NCI-H1930 (cell line): ENCODE data around the gene HDAC9.
"Not testable (repeated sequence)": the region's sequence is repeated elsewhere in the genome, so short reads cannot be mapped to it uniquely, and the experiment has no call there.

Experiments
- DNase-seq, 2 experiments: peaks; one replicate each; lab custom pipeline; 2025; lab: John Stamatoyannopoulos, UW

Gene HDAC9

DNA sequence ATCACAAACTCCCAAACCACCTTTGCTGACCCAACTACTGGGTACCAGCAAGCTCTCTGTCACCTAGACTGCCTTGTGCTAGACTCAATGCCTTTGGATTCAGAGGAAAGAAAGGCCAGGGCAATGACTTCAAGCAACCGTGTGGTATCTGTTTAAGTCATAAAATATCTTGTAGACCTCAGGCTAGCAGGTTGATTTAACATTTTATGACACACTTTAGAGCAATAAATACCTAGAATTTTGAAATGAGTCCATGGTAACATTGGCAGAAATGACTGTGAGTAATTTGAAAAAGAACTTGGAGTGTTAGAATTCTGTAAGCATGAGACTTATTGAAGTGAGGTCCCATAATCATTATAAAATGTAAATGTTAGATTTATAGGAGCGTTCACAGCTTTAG lies 534.7 kb downstream of the HDAC9 start:
- no peak for DNase-seq

- not testable (repeated sequence) for DNase-seq
Observed at GRCh38 chr7:19032942-19033341, 537.4 kb downstream of the HDAC9 start.

- DNase-seq = no peak
Observed at GRCh38 chr7:19051767-19052375, 556.3 kb downstream of the HDAC9 start.
